Left ventricle myocardium inferior (tissue), 1 donor: Measurements from ENCODE around the gene HSPA4. TPM values are rescaled to one million over a fixed set of nuclear protein-coding genes. Genes with fewer than 3 reads are reported as not detected.

Experiments used
- DNase-seq: peaks from one replicate; pipeline ENCODE4 v3.0.0-alpha.2; 2020
- H3K27ac ChIP-seq: fragments of 200-600 bp; replicated peaks from 2 replicates; pipeline ENCODE4 v1.8.0; 2021
- H3K27me3 ChIP-seq: fragments of 200-600 bp; 2 replicates; pipeline ENCODE4 v1.8.0; 2021; ENCODE audit warnings: low read depth
- H3K36me3 ChIP-seq: fragments of 200-600 bp; 2 replicates; pipeline ENCODE4 v1.8.0; 2021
- H3K4me1 ChIP-seq: fragments of 200-600 bp; 2 replicates; pipeline ENCODE4 v1.8.0; 2021
- H3K4me3 ChIP-seq: fragments of 200-600 bp; 2 replicates; pipeline ENCODE4 v1.8.0; 2021; ENCODE audit warnings: mild to moderate bottlenecking, moderate library complexity
- H3K9me3 ChIP-seq: fragments of 200-600 bp; replicated peaks from 2 replicates; pipeline ENCODE4 v1.8.0; 2021
- CTCF ChIP-seq: fragments of 200-600 bp; IDR thresholded peaks from 2 replicates; pipeline ENCODE4 v1.8.0; 2021; ENCODE audit warnings: antibody characterized with exemption, mild to moderate bottlenecking, borderline replicate concordance
- intact Hi-C: fragments of 100-400 bp; cut with micrococcal nuclease; formaldehyde crosslinking; loops from one replicate; pipeline ENCODE4 v1.11.0; 2022
- total RNA-seq: library from RNA; stranded (reverse); fragmentation: NEBNext Ultra II Directional; extraction: Animal tissue kit (Norgen Biotek cat#: 25700); gene quantifications from one replicate; pipeline ENCODE4 v1.2.1, GENCODE V29; 2021
- donor health status: DM: no; HTN: yes; CAD: no; lungs with severe emphysema.

HSPA4 gene
- total RNA-seq, 1 donor from 2014 or later = 80.2 TPM

GRCh38 chr5:133025804-133026663 is 25.8 kb upstream of the HSPA4 start, which contains the start of gene ZCCHC10:
Gene ZCCHC10 (minus strand): TSS chr5:133026549. CDS start chr5:133026537, 12 bp downstream.
- Histone ChIP-seq H3K36me3 (peaks cover 9% of the 10 kb centered on the region), H3K4me1 (peaks cover 30% of the 10 kb centered on the region), H3K4me3 (peak within 1 kb of the TSS; percentile 93), H3K27ac (peak within 1 kb of the TSS; percentile 94), H3K27me3 (no peaks in the 10 kb centered on the region), H3K9me3 (no peaks in the 10 kb centered on the region)
- DNase-seq = peak; percentile 92
- intact Hi-C loops = no loop called here
- no peak for TF ChIP-seq CTCF

GRCh38 chr5:133026664-133027153 is 25.1 kb upstream of the HSPA4 start:
- TF ChIP-seq CTCF = no peak
- no peaks in the 10 kb centered on the region for H3K27me3 ChIP-seq
- H3K4me1 ChIP-seq = peaks cover 30% of the 10 kb centered on the region
- H3K36me3 ChIP-seq = peaks cover 9% of the 10 kb centered on the region
- H3K9me3 ChIP-seq = no peaks in the 10 kb centered on the region
- no peak for DNase-seq
- peak overlapping the region; percentile 93 for H3K4me3 ChIP-seq
- intact Hi-C loops = no loop called here
- peak overlapping the region; percentile 94 for H3K27ac ChIP-seq

- Histone ChIP-seq H3K27ac (no peak overlapping the region), H3K36me3 (no peaks in the 10 kb centered on the region), H3K4me3 (no peak overlapping the region), H3K27me3 (no peaks in the 10 kb centered on the region), H3K4me1 (peaks cover 25% of the 10 kb centered on the region), H3K9me3 (no peaks in the 10 kb centered on the region)
- TF ChIP-seq CTCF = no peak
- no peak for DNase-seq
- intact Hi-C loops = no loop called here
Measured at GRCh38 chr5:133029416-133029815, 22.4 kb upstream of the HSPA4 start.

GRCh38 chr5:133030343-133031005 is 21.3 kb upstream of the HSPA4 start:
- intact Hi-C loops = no loop called here
- H3K4me3 ChIP-seq = no peak overlapping the region
- H3K27me3 ChIP-seq = no peaks in the 10 kb centered on the region
- no peaks in the 10 kb centered on the region for H3K36me3 ChIP-seq
- H3K27ac ChIP-seq = no peak overlapping the region
- TF ChIP-seq CTCF = no peak
- no peaks in the 10 kb centered on the region for H3K9me3 ChIP-seq
- H3K4me1 ChIP-seq = peaks cover 14% of the 10 kb centered on the region
- DNase-seq = no peak

GRCh38 chr5:133032852-133033742 is 18.7 kb upstream of the HSPA4 start:
- no peak for DNase-seq
- TF ChIP-seq CTCF = no peak
- Histone ChIP-seq H3K9me3 (no peaks in the 10 kb centered on the region), H3K27me3 (no peaks in the 10 kb centered on the region), H3K4me1 (no peaks in the 10 kb centered on the region), H3K4me3 (no peak overlapping the region), H3K27ac (no peak overlapping the region), H3K36me3 (no peaks in the 10 kb centered on the region)
- intact Hi-C loops = no loop called here
